CD1c-positive myeloid dendritic cell (primary cell): ENCODE measurements around the gene TAGLN.
"Not testable (repeated sequence)": the region's sequence is repeated elsewhere in the genome, so short reads cannot be mapped to it uniquely, and the experiment has no call there.

Source experiments
- DNase-seq: peaks from one replicate; pipeline ENCODE4 v3.0.0-alpha.2; 2016; ENCODE audit errors: extremely low spot score

Gene TAGLN

GRCh38 chr11:117195761-117196160, 3.4 kb upstream of the TAGLN start:
- DNase-seq = no peak

GRCh38 chr11:117197006-117197405, 2.2 kb upstream of the TAGLN start:
- no peak for DNase-seq

GRCh38 chr11:117197516-117198456, 1.4 kb upstream of the TAGLN start:
- DNase-seq = no peak

GRCh38 chr11:117198613-117199012, 557 bp upstream of the TAGLN start:
- no peak for DNase-seq

GRCh38 chr11:117199916-117200812, 994 bp downstream of the TAGLN start:
- no peak for DNase-seq

- DNase-seq = no peak
Measured at GRCh38 chr11:117200813-117201657, 1.9 kb downstream of the TAGLN start.

GRCh38 chr11:117201658-117202305, 2.6 kb downstream of the TAGLN start:
- no peak for DNase-seq

GRCh38 chr11:117202386-117203068, 3.4 kb downstream of the TAGLN start:
- DNase-seq = no peak

GRCh38 chr11:117203069-117203407, 3.9 kb downstream of the TAGLN start:
- DNase-seq = no peak

- no peak for DNase-seq
Measured at GRCh38 chr11:117204283-117205080, 5.3 kb downstream of the TAGLN start.

- DNase-seq = no peak
Measured at GRCh38 chr11:117205211-117205818, 6.1 kb downstream of the TAGLN start.

GRCh38 chr11:117206111-117206510, 6.9 kb downstream of the TAGLN start:
- not testable (repeated sequence) for DNase-seq

- not testable (repeated sequence) for DNase-seq
Measured at GRCh38 chr11:117206859-117207258, 7.7 kb downstream of the TAGLN start.

GRCh38 chr11:117207481-117207880, 8.3 kb downstream of the TAGLN start:
- not testable (repeated sequence) for DNase-seq

- not testable (repeated sequence) for DNase-seq
Measured at GRCh38 chr11:117208710-117209109, 9.5 kb downstream of the TAGLN start.

GRCh38 chr11:117209351-117210125, 10.4 kb downstream of the TAGLN start:
- DNase-seq = not testable (repeated sequence)

GRCh38 chr11:117210620-117211019, 11.4 kb downstream of the TAGLN start:
- no peak for DNase-seq

GRCh38 chr11:117212697-117213355, 13.7 kb downstream of the TAGLN start:
- DNase-seq = no peak
